Glutamatergic neuron (in vitro differentiated cells): ENCODE data around the gene TSPAN9. TPM values are rescaled to one million over a fixed set of nuclear protein-coding genes. Genes with fewer than 3 reads are reported as not detected.

Source experiments
- DNase-seq: peaks from one replicate; pipeline ENCODE4 v3.0.0; 2022
- H3K27ac Mint-ChIP-seq: one replicate; pipeline ENCODE4 v1.8.0; 2020; ENCODE audit warnings: mild to moderate bottlenecking, mixed read lengths, inconsistent platforms; ENCODE audit not compliant: unreplicated experiment
- H3K27me3 Mint-ChIP-seq: one replicate; pipeline ENCODE4 v1.8.0; 2020; ENCODE audit warnings: mild to moderate bottlenecking, moderate library complexity, mixed read lengths, inconsistent platforms; ENCODE audit not compliant: unreplicated experiment
- H3K36me3 Mint-ChIP-seq: one replicate; pipeline ENCODE4 v1.8.0; 2020; ENCODE audit warnings: mild to moderate bottlenecking, mixed read lengths, inconsistent platforms; ENCODE audit not compliant: unreplicated experiment
- H3K4me1 Mint-ChIP-seq: one replicate; pipeline ENCODE4 v1.8.0; 2020; ENCODE audit warnings: mild to moderate bottlenecking, low read depth, mixed read lengths, inconsistent platforms; ENCODE audit not compliant: unreplicated experiment
- H3K4me3 Mint-ChIP-seq: one replicate; pipeline ENCODE4 v1.8.0; 2020; ENCODE audit warnings: mild to moderate bottlenecking, mixed read lengths, inconsistent platforms; ENCODE audit not compliant: unreplicated experiment
- H3K9me3 Mint-ChIP-seq: one replicate; pipeline ENCODE4 v1.8.0; 2020; ENCODE audit warnings: mild to moderate bottlenecking, moderate library complexity, mixed read lengths, inconsistent platforms; ENCODE audit not compliant: unreplicated experiment
- total RNA-seq: library from RNA; stranded (reverse); fragmentation: NEBNext Ultra II Directional; extraction: Animal tissue kit (Norgen Biotek cat#: 25700); gene quantifications from one replicate; pipeline ENCODE4 v1.2.1, GENCODE V29; 2021; ENCODE audit not compliant: unreplicated experiment
- TF ChIP-seq, protein P1 (sequence below): fragments of 200-600 bp; sonication (generic); IDR thresholded peaks from one replicate; pipeline ENCODE4 v1.5.0; 2021; ENCODE audit not compliant: partially characterized antibody, unreplicated experiment

Gene TSPAN9
- total RNA-seq, 1 donor from 2014 or later = 142 TPM

DNA sequence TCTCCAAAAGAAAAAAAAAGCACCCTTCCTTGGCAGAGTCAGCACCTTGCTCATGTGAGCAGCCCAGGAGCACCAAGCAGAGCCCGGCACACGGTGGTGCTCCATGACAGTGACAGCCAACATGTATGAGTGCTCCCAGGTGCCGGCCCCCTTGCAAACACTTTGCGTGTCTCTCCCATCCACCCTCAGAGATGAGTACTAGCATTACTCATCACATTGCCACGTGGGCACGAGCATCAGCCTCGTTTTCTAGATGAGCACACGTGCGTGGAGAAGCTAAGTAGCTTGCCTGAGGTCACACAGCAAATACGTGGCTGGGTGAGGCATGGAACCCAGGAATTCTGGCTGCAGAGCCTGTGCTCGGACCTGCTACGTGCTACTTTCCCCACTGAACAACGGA lies 235.9 kb downstream of the TSPAN9 start:
- Mint-ChIP-seq H3K4me3 (no peak overlapping the region), H3K27ac (no peak overlapping the region), H3K27me3 (peaks cover 9% of the 10 kb centered on the region), H3K4me1 (peaks cover 31% of the 10 kb centered on the region), H3K9me3 (peaks cover 8% of the 10 kb centered on the region), H3K36me3 (no peaks in the 10 kb centered on the region)
- TF ChIP-seq, protein P1, sequence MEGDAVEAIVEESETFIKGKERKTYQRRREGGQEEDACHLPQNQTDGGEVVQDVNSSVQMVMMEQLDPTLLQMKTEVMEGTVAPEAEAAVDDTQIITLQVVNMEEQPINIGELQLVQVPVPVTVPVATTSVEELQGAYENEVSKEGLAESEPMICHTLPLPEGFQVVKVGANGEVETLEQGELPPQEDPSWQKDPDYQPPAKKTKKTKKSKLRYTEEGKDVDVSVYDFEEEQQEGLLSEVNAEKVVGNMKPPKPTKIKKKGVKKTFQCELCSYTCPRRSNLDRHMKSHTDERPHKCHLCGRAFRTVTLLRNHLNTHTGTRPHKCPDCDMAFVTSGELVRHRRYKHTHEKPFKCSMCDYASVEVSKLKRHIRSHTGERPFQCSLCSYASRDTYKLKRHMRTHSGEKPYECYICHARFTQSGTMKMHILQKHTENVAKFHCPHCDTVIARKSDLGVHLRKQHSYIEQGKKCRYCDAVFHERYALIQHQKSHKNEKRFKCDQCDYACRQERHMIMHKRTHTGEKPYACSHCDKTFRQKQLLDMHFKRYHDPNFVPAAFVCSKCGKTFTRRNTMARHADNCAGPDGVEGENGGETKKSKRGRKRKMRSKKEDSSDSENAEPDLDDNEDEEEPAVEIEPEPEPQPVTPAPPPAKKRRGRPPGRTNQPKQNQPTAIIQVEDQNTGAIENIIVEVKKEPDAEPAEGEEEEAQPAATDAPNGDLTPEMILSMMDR = no peak
- no peak for DNase-seq

DNA sequence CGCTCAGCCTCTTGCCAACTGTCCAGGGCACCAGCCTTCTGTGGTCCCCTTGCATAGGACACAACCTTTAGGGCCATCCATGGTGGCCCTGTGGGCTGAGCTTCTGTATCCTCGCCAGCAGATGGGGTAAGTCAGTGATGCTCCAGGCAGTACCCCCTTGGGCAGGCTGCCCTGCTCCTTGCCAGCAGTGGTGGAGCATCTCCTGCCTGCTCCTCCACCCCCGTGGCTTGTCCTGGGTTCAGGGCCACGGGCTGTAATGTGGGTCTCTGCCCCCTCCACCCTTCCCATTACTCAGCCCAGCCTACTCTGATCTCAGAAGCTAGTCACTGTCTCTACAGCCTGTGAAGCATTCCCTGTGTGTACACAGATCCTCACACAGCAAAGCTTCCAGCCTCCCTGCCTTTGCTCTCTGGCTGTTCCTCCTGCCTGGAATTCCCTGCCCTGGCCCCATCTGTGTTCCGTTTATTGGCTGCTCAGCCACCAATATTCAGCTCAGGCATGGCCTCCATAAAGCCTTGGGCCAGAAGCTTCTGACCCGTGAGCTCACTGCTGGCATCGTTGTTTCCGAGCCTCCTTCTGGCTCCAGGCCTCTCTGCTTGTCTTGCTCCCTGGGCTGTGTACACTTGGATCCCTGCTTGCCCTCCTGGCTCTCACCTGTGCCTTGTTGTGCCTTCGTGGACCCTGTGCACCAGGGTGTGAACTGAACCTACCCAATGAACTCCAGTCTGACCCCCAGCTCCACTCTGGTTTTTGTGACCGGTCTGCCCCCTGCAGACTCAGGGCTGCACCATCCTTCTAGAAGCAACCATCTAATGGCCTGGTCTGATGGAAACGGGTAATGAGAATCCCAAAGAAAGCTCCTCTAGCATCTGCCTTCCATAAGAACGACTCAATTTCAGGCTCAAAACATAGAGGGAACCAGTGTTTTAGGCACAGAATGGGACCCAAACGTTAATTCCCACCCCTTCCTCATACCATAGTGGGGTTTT lies 236.8 kb downstream of the TSPAN9 start:
- Mint-ChIP-seq H3K4me3 (no peak overlapping the region), H3K9me3 (peaks cover 6% of the 10 kb centered on the region), H3K4me1 (peaks cover 36% of the 10 kb centered on the region), H3K27ac (peak overlapping the region; percentile 79), H3K27me3 (peaks cover 9% of the 10 kb centered on the region), H3K36me3 (no peaks in the 10 kb centered on the region)
- TF ChIP-seq, protein P1 = peak; percentile 38
- peak; percentile 52 for DNase-seq

DNA sequence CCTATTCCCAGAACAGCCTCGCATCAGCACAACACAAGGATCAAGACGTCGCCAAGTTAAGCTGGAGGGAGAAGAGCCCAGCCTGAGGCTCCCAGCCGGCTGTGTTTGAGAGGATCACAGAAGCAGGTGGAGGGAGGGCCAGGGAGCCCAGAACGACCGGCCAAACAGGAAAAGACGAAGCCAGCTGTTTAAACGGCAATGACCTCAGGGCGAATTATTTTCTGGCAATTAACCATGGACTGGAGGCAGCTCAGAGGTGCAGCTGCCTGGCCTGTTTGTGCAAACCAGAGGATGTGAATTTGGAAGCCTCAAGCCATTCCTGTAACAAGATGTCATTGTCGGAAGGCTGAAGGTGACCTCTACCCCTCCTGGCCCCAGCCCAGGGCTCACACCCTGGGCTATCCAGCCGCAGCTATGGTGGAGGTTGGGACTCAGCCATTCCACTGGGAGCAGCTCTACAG lies 238.1 kb downstream of the TSPAN9 start:
- TF ChIP-seq, protein P1 = no peak
- Mint-ChIP-seq H3K4me1 (peaks cover 36% of the 10 kb centered on the region), H3K4me3 (no peak overlapping the region), H3K9me3 (peaks cover 6% of the 10 kb centered on the region), H3K36me3 (no peaks in the 10 kb centered on the region), H3K27ac (no peak overlapping the region), H3K27me3 (peaks cover 9% of the 10 kb centered on the region)
- DNase-seq = no peak

DNA sequence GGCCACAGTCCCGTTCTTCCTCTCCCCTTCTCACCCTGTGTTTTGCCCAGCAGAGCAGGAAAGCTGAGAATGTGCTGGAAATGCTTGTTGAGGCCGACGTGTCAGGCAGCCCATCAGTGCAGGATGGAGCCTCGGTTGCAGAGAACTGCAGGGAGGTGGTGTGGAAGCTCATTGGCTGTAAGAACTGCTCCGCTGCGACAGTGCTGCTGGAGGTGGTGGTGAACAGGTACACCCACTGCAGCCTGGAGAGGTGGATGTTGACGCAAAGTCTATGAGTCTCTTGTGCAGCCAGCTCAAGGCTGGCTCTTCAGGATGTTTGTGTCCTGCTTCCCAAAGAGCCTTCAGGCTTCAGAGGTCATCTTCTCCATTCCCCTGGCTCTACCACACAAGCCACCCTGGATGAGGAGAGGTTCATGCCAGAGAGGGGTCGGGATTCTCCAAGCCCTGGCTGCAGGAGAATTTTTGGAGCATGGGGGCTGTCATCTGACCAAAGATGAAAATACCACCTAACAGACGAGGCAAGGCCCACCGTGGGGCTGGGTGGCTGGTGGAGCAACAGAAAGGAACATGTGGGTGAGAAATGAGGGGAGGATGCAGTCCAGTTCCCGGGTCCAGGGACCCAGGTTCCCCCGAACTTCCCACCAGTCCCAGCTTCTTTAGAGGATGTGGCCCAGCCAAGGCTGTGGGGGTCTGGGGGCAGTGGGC lies 239.7 kb downstream of the TSPAN9 start:
- peaks cover 33% of the 10 kb centered on the region for H3K4me1 Mint-ChIP-seq
- no peak for DNase-seq
- no peak overlapping the region for H3K4me3 Mint-ChIP-seq
- peaks cover 5% of the 10 kb centered on the region for H3K27me3 Mint-ChIP-seq
- peaks cover 6% of the 10 kb centered on the region for H3K9me3 Mint-ChIP-seq
- no peaks in the 10 kb centered on the region for H3K36me3 Mint-ChIP-seq
- TF ChIP-seq, protein P1 = no peak
- no peak overlapping the region for H3K27ac Mint-ChIP-seq

DNA sequence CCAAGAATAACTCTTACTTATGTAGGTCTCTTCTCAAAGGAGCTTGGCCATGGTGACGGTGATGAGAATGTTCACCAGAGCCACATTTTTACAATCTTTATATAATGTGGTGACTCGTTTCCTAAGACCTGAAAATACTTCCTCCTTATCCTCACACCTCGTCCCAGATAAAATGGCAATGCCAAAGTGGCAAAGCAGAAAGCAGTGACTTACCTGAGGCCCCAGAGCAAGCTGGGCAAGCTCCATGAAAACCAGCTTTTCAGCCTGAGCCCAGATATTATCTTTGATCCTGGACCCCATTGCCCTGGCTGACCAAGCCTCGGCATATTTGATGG lies 240.3 kb downstream of the TSPAN9 start:
- H3K9me3 Mint-ChIP-seq = peaks cover 6% of the 10 kb centered on the region
- TF ChIP-seq, protein P1 = no peak
- peaks cover 35% of the 10 kb centered on the region for H3K4me1 Mint-ChIP-seq
- H3K4me3 Mint-ChIP-seq = no peak overlapping the region
- H3K27ac Mint-ChIP-seq = no peak overlapping the region
- H3K36me3 Mint-ChIP-seq = no peaks in the 10 kb centered on the region
- peaks cover 4% of the 10 kb centered on the region for H3K27me3 Mint-ChIP-seq
- DNase-seq = no peak
